ENCODE results near the gene DLX5. TPM values are rescaled to one million over a fixed set of nuclear protein-coding genes. Genes with fewer than 3 reads are reported as not detected.

The DLX5 gene
- total and polyA plus RNA-seq, 9 of the 15 experiments (the other 6 are each of a cell fraction or from before 2014, with no cell fraction given): not detected

- TF ChIP-seq NCOA4 (IDR thresholded peaks at IDR 0.05; ENCODE audit: partially characterized antibody): no peak
- TF ChIP-seq NFE2 (IDR thresholded peaks at IDR 0.05; ENCODE audit: low read depth): no peak
- no peak for TF ChIP-seq EP400 (IDR thresholded peaks at IDR 0.05)
- no peak for TF ChIP-seq CXXC5 (CRISPR knock-in tag; IDR thresholded peaks at IDR 0.05)
- TF ChIP-seq RAD21 (CRISPR knock-in tag; conservative IDR thresholded peaks at IDR 0.05 in 1 of 2, IDR thresholded peaks at IDR 0.05 in 1 of 2): peak; percentile 93 to 94
- TF ChIP-seq ZC3H11A (IDR thresholded peaks at IDR 0.05; ENCODE audit: low read depth, low read length): no peak
- 0 out of 2 replicates have a peak, but pooled peaks have one; percentile 11 for TF ChIP-seq JUND (IDR thresholded peaks at IDR 0.05; ENCODE audit: borderline replicate concordance, low read depth, low read length)
- TF ChIP-seq JUND (tag; IDR thresholded peaks at IDR 0.05; ENCODE audit: borderline replicate concordance, low read depth, low read length): no peak
- TF ChIP-seq CREBBP (IDR thresholded peaks at IDR 0.05; ENCODE audit: low read depth, low read length): no peak
- TF ChIP-seq DEAF1 (CRISPR knock-in tag; IDR thresholded peaks at IDR 0.05): peak; percentile 89
- TF ChIP-seq STAG1 (CRISPR knock-in tag; IDR thresholded peaks at IDR 0.05; ENCODE audit: borderline replicate concordance): peak; percentile 96
- TF ChIP-seq, protein P1, sequence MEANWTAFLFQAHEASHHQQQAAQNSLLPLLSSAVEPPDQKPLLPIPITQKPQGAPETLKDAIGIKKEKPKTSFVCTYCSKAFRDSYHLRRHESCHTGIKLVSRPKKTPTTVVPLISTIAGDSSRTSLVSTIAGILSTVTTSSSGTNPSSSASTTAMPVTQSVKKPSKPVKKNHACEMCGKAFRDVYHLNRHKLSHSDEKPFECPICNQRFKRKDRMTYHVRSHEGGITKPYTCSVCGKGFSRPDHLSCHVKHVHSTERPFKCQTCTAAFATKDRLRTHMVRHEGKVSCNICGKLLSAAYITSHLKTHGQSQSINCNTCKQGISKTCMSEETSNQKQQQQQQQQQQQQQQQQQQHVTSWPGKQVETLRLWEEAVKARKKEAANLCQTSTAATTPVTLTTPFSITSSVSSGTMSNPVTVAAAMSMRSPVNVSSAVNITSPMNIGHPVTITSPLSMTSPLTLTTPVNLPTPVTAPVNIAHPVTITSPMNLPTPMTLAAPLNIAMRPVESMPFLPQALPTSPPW (CRISPR knock-in tag; IDR thresholded peaks at IDR 0.05): peak; percentile 52; the same call in 1 of the 2 replicates
- no peak for TF ChIP-seq TAL1 (IDR thresholded peaks at IDR 0.05)
- 0 out of 2 replicates have a peak, but pooled peaks have one; percentile 42 for TF ChIP-seq CC2D1A (IDR thresholded peaks at IDR 0.05)
- TF ChIP-seq, protein P2, sequence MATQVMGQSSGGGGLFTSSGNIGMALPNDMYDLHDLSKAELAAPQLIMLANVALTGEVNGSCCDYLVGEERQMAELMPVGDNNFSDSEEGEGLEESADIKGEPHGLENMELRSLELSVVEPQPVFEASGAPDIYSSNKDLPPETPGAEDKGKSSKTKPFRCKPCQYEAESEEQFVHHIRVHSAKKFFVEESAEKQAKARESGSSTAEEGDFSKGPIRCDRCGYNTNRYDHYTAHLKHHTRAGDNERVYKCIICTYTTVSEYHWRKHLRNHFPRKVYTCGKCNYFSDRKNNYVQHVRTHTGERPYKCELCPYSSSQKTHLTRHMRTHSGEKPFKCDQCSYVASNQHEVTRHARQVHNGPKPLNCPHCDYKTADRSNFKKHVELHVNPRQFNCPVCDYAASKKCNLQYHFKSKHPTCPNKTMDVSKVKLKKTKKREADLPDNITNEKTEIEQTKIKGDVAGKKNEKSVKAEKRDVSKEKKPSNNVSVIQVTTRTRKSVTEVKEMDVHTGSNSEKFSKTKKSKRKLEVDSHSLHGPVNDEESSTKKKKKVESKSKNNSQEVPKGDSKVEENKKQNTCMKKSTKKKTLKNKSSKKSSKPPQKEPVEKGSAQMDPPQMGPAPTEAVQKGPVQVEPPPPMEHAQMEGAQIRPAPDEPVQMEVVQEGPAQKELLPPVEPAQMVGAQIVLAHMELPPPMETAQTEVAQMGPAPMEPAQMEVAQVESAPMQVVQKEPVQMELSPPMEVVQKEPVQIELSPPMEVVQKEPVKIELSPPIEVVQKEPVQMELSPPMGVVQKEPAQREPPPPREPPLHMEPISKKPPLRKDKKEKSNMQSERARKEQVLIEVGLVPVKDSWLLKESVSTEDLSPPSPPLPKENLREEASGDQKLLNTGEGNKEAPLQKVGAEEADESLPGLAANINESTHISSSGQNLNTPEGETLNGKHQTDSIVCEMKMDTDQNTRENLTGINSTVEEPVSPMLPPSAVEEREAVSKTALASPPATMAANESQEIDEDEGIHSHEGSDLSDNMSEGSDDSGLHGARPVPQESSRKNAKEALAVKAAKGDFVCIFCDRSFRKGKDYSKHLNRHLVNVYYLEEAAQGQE (IDR thresholded peaks at IDR 0.05; ENCODE audit: borderline replicate concordance): peak; percentile 89
- TF ChIP-seq, protein P2 (CRISPR knock-in tag; IDR thresholded peaks at IDR 0.05; ENCODE audit: low read depth): no peak
- TF ChIP-seq MTA1 (IDR thresholded peaks at IDR 0.05; ENCODE audit: borderline replicate concordance): no peak
Observed at GRCh38 chr7:97027427-97028234, 3.0 kb upstream of the DLX5 start (continued).

Data from K562 (cell line).